ES-I3 (cell line): Measurements from ENCODE around the gene ADGRL3.

Experiments used
- H3K36me3 ChIP-seq: 2 replicates; pipeline ENCODE4 v1.6.1; 2013; ENCODE audit warnings: mild to moderate bottlenecking, low read length, control low read depth, moderate library complexity; ENCODE audit not compliant: insufficient read depth
- H3K4me1 ChIP-seq: 2 replicates; pipeline ENCODE4 v1.6.1; 2013; ENCODE audit warnings: mild to moderate bottlenecking, control low read depth, low read length; ENCODE audit not compliant: insufficient read depth
- H3K9ac ChIP-seq: 2 replicates; pipeline ENCODE4 v1.6.1; 2013; ENCODE audit warnings: low read depth, mild to moderate bottlenecking, low read length, moderate library complexity
- H3K9me3 ChIP-seq: 2 replicates; pipeline ENCODE4 v1.6.1; 2013; ENCODE audit warnings: mild to moderate bottlenecking, low read length, moderate library complexity; ENCODE audit not compliant: control insufficient read depth, insufficient read depth

ADGRL3 gene

DNA sequence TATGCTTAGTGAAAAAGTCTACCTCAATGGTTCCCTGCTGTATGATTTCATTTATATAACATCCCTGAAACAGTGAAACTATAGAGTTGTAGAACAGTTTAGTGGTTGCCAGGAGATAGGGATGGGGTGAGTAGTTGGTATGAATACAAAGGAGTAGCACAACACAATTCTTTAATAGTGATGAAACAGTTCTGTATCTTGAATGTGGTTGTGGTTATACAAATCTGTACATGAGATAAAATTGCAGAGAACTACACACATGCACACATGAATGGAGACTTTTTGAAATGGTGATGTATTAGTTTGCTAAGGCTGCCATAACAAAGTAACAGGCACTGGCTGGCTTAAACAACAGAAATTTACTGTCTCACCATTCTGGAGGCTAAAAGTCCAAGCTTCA, 677.1 kb downstream of the ADGRL3 start:
- Histone ChIP-seq H3K36me3 (no peaks in the 10 kb centered on the region), H3K4me1 (no peaks in the 10 kb centered on the region; the same call in 1 of the 2 replicates), H3K9me3 (no peaks in the 10 kb centered on the region), H3K9ac (no peak overlapping the region)

DNA sequence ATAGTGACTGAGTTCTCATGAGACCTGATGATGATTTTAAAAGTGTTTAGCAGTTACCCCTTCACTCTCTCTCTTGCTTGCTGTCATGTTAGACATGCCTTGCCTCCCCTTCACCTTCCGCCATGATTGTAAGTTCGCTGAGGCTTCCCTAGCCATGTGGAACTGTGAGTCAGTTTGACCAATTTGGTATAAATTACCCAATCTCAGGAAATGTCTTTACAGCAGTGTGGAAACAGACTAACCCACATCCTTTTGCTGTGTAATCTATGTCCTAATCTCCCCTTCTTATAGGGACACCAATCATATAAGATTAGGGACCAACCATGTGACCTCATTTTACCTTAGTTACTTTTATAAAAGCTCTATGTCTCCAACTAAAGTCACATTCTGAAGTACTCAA, 677.8 kb downstream of the ADGRL3 start:
- no peaks in the 10 kb centered on the region for H3K9me3 ChIP-seq
- no peaks in the 10 kb centered on the region; the same call in 1 of the 2 replicates for H3K4me1 ChIP-seq
- H3K36me3 ChIP-seq, result no peaks in the 10 kb centered on the region
- H3K9ac ChIP-seq, result no peak overlapping the region

DNA sequence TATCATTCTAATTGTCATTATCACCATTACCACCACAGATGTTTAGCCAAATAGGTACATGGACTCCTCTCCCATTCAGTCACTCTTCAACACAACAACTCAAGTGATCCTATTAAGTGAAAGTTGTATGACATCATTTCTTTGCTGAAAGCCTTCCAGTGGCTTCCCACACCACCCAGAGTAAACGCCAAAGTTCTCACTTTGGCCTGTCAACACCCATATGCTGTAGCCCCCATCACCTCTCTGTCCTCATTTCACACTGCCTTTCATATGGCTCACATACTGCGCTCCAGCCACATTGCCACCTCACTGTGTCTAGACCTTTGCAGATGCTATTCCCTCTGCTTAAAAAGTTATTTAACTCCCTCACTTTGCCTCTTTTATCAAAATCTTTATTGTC, 682.3 kb downstream of the ADGRL3 start:
- Histone ChIP-seq H3K9me3 (no peaks in the 10 kb centered on the region), H3K9ac (no peak overlapping the region), H3K36me3 (no peaks in the 10 kb centered on the region), H3K4me1 (no peaks in the 10 kb centered on the region)

DNA sequence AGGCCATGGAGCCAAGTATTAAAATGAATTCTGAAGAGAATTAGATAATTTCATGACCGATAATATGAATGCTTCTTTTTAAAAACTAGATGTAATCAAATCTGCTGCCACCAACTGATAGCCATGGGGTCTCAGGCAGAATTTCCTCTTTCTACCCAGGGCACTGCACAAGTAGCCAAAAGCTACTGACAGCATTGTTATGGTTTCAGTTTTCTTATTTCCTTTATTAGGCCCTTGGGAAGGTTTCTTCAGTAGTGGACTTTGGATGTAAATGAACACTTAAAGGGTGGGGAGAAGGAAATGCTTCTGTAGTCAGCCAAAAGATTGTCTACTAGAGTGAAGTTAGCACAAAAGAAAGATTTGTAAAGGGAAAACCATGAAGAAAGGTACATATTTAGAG, 686.0 kb downstream of the ADGRL3 start:
- H3K36me3 ChIP-seq, result no peaks in the 10 kb centered on the region
- H3K4me1 ChIP-seq, result no peaks in the 10 kb centered on the region; the same call in 1 of the 2 replicates
- no peak overlapping the region for H3K9ac ChIP-seq
- H3K9me3 ChIP-seq, result no peaks in the 10 kb centered on the region

DNA sequence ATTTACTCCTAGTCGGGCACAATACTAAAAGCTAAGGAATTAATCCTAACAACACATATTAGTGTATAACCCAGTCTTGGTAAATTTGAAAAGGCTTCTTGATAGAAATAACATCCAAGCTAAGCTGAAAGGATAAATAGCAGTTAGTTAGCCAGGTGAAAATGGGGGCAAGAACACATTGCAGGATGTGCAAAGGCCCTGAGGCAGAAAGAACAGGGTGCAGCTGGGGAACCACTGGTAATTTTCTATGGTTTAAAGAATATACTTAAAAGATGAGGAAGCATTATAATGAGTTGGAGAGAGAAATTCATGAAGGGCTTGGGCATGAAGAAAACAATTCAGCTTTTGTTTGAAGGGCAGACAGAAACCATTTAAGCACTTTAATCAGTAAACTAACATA, 689.0 kb downstream of the ADGRL3 start:
- no peak overlapping the region for H3K9ac ChIP-seq
- H3K4me1 ChIP-seq, result no peaks in the 10 kb centered on the region; the same call in 1 of the 2 replicates
- H3K9me3 ChIP-seq, result no peaks in the 10 kb centered on the region
- no peaks in the 10 kb centered on the region for H3K36me3 ChIP-seq

DNA sequence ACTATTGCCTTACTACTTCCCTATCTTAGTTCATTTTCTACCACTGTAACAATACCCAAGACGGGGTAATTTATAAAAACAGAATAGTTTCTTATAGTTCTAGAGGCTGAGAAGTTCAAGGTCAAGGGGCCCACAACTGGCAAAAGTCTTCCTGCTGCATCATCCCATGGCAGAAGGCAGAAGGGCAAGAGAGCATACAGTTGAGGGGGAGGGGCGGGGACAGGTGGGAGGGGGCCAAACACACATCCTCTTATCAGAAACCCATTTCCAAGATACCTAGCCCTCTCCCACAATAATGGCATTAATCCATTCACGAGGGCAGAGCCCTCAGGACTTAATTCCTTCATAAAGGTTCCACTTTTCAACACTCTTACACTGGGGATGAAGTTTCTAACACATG, 690.2 kb downstream of the ADGRL3 start:
- no peaks in the 10 kb centered on the region for H3K9me3 ChIP-seq

DNA sequence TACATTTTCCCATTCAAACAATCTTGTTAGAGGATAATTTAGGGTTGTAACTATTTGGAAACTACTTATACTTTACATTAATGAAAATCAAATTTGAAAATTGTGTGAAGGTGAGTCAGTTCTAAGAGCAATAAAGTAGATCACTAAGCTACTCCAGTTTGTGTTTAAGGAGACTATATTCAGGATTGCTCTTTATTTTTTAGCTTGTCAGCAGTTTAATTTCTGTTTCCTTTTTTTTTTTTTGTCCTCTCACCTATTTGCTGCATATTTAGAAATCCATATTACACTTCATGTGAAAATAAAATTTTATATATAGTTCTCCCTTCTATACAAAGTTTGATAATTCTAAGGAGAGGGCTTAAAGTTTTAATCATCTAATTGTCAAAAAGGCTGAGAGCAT, 691.8 kb downstream of the ADGRL3 start:
- Histone ChIP-seq H3K4me1 (no peaks in the 10 kb centered on the region; the same call in 1 of the 2 replicates), H3K9me3 (no peaks in the 10 kb centered on the region), H3K36me3 (no peaks in the 10 kb centered on the region), H3K9ac (no peak overlapping the region)

More for the DNA sequence above, 690.2 kb downstream of the ADGRL3 start:
- H3K4me1 ChIP-seq, result no peaks in the 10 kb centered on the region; the same call in 1 of the 2 replicates
- no peak overlapping the region for H3K9ac ChIP-seq
- H3K36me3 ChIP-seq, result no peaks in the 10 kb centered on the region

DNA sequence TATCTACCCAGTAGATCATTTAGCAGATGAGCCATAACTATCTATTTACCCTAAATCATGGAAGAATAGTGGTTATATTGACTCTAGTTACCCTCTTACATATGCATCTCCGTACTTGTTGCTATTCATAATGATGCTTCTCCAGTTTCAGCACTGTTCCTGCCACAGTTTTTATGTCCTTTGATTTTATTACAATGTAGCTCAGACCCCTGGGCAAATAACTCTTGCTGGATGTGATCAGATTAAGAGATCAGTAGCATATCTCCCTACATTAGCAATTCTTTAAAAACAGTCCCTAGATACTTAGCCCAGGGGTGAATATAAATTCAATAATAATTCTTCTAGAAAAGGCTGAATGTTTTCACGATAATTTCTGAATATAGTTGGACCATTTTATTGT, 696.5 kb downstream of the ADGRL3 start:
- Histone ChIP-seq H3K4me1 (no peaks in the 10 kb centered on the region), H3K9me3 (no peaks in the 10 kb centered on the region), H3K36me3 (no peaks in the 10 kb centered on the region), H3K9ac (no peak overlapping the region)

DNA sequence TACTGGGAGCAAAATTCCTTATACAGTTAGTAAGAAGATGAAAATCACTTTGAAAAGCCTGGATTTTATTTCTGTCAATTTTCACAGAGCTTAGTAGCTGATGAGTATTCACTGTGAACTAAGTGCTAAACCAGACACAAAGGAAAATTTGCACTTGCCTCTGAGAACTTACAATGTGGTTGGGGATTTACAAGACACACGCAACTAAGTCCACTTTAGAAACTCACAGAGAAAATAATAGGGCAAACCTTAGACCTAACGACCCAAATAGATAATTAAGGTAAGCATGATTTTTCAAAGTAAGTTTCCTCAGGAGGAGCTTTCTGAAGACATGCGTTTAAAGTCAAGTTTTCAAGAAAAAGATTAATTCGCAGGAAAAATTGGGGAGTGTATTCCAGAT, 708.9 kb downstream of the ADGRL3 start:
- H3K4me1 ChIP-seq, result peaks cover 19% of the 10 kb centered on the region
- H3K36me3 ChIP-seq, result no peaks in the 10 kb centered on the region
- no peaks in the 10 kb centered on the region for H3K9me3 ChIP-seq
- H3K9ac ChIP-seq, result no peak overlapping the region

DNA sequence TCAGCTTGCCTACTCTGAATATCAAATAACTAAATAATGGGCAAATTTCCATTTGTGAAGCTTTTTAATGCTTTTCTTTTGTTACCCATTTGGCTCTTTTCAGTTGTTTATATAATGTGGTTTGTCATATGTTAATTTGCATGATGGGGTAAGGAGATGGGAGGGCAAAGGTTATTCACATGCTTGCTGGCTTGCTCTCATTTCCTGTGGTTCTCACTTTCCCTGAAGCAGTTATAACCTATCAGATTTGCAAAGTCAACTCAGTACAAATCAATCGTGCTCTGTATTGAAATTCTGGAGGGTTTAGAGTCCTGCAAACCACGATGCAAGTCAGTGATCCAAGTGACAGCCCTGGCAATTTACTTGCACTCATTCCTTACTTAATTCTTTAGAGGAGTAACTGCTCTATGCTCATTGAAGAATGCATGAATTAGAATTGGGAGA, 711.2 kb downstream of the ADGRL3 start:
- Histone ChIP-seq H3K36me3 (no peaks in the 10 kb centered on the region), H3K9me3 (no peaks in the 10 kb centered on the region), H3K9ac (no peak overlapping the region; the same call in 1 of the 2 replicates), H3K4me1 (peaks cover 19% of the 10 kb centered on the region)

DNA sequence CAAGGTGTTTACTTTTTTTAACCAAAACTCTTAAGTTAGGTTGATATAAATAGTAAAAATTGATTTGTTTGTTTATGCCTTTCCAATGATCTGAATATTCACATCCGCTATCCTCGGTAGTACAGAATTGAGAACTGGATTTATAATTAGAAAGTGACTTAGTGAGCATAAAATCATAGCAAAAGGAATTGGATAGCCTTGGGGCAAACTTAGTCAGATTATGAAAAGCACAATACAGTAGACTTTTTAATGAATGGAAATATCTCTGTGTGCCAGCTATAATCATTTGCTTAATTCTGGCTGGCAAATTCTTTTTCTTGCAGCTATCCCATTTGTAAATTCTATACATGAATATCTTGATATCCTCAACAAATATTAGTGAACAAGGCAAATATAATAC, 713.5 kb downstream of the ADGRL3 start:
- Histone ChIP-seq H3K9ac (no peak overlapping the region), H3K36me3 (no peaks in the 10 kb centered on the region), H3K4me1 (peaks cover 25% of the 10 kb centered on the region), H3K9me3 (no peaks in the 10 kb centered on the region)

DNA sequence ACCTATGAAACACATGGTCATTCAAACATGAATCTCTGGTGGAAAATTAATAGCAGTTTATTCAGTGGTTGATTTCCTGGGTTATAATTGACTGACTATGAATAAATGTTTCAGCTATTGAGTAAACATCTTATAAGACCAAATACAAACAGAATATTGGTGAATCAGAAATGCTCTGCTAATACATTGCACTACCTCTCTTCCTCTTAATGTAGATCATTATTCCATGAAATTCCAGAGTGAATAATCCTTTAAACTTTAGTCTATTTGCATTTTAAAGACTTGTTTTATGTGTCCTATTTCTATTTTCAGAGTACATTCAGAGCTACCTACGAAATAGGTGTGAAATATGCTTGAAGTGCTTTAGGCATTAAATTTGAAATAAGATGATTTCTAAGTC, 715.4 kb downstream of the ADGRL3 start:
- no peaks in the 10 kb centered on the region for H3K36me3 ChIP-seq
- no peaks in the 10 kb centered on the region for H3K9me3 ChIP-seq
- peaks cover 25% of the 10 kb centered on the region for H3K4me1 ChIP-seq
- H3K9ac ChIP-seq, result no peak overlapping the region

DNA sequence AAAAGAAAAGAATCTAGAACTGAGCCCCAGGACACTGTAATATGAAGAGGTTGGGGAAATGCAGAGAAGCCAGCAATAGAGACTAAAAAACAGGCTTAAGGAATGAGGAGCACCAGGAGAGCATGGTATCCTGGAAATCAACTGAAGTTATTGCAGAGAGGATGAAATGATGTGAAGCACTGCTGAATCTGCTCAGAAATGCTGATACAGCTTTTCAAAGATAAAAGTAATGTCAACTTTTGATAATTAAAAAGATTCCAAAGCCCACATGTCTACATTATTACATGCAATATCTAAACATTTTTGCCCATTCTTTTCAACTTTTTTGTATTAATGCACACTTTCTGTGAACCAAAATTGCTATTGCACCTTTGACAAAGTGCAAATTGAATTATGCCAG, 718.4 kb downstream of the ADGRL3 start:
- no peaks in the 10 kb centered on the region for H3K36me3 ChIP-seq
- H3K9ac ChIP-seq, result no peak overlapping the region

DNA sequence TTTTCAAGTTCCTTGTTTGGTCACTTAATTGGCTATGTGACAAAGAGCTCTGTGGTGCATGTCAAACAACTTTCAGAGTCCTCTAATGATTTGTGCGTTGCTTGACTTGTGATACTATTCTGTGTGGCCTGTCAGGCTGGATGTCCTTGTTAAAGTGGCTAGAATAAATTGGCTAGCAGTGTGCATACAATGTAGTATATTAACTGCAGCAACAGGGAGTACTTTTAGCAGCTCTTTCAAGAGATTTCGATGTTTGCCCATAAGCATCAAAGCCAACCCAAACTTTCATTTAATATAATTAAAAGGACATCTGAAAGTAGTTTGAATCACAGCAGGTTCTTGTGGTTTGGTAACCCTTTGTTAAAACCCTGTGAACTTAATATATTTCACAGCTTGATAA, 718.9 kb downstream of the ADGRL3 start:
- Histone ChIP-seq H3K36me3 (no peaks in the 10 kb centered on the region), H3K9me3 (no peaks in the 10 kb centered on the region), H3K4me1 (peaks cover 17% of the 10 kb centered on the region), H3K9ac (no peak overlapping the region)

More for the DNA sequence above, 718.4 kb downstream of the ADGRL3 start:
- Histone ChIP-seq H3K9me3 (no peaks in the 10 kb centered on the region), H3K4me1 (peaks cover 16% of the 10 kb centered on the region)

DNA sequence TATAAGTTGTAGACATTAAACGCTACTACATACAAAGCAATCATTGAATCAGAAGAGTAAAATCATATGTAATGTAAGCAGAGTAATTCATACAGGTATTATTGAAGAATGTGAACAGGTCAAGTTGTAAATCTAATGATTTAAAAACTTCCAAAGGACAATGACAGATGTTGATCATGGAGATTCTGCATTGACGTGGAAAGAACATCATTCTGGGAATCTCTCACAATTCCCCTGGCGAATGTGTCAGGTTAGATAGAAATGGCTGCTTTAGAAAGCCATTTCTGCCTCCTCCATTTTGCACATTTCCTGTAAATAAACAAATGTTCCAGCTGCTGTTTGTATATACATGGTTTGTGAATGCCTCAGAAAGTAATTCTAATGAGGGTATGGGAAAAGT, 719.4 kb downstream of the ADGRL3 start:
- no peaks in the 10 kb centered on the region for H3K36me3 ChIP-seq
- peaks cover 17% of the 10 kb centered on the region for H3K4me1 ChIP-seq
- H3K9me3 ChIP-seq, result no peaks in the 10 kb centered on the region
- H3K9ac ChIP-seq, result no peak overlapping the region

DNA sequence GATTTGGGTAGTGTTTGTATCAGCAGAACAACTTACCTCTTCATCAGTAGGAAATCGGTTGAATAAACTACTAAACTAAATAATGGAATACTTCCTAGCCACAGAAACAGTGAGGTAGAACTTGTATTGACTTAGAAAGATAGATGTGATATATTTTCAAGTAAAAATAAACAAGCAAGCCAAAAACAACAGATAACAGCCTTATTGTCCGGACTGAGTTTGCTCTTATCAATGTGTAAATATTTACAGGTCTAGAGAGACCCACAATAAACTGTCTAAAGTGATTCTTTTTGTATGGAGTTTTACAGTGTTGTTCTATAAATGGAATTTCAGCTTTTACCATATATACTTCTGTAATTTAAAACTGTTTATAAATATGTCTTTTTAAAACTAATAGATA, 721.8 kb downstream of the ADGRL3 start:
- no peak overlapping the region for H3K9ac ChIP-seq
- H3K36me3 ChIP-seq, result no peaks in the 10 kb centered on the region
- peaks cover 17% of the 10 kb centered on the region for H3K4me1 ChIP-seq
- no peaks in the 10 kb centered on the region for H3K9me3 ChIP-seq
